Hepatocyte (in vitro differentiated cells): Measurements from ENCODE around the gene RADIL. TPM values are rescaled to one million over a fixed set of nuclear protein-coding genes. Genes with fewer than 3 reads are reported as not detected.
"Not testable (repeated sequence)": the region's sequence is repeated elsewhere in the genome, so short reads cannot be mapped to it uniquely, and the experiment has no call there.

Experiments
- DNase-seq: peaks from one replicate; pipeline ENCODE4 v3.0.0-alpha.2; 2016; ENCODE audit warnings: low spot score
- H2AFZ ChIP-seq: fragments of 200-600 bp; sonication (generic); 2 replicates; pipeline ENCODE4 v1.6.0; 2016; ENCODE audit warnings: antibody characterized with exemption, mild to moderate bottlenecking
- H3K27ac ChIP-seq: fragments of 200-600 bp; sonication (generic); 2 replicates; pipeline ENCODE4 v1.5.1; 2016; ENCODE audit warnings: mild to moderate bottlenecking
- H3K27me3 ChIP-seq: fragments of 200-600 bp; sonication (generic); 2 replicates; pipeline ENCODE4 v1.6.1; 2016
- H3K36me3 ChIP-seq: fragments of 200-600 bp; sonication (generic); replicated peaks from 2 replicates; pipeline ENCODE4 v1.5.1; 2016; ENCODE audit warnings: low read depth; ENCODE audit not compliant: insufficient read depth
- H3K4me1 ChIP-seq: fragments of 200-600 bp; sonication (generic); 2 replicates; pipeline ENCODE4 v1.5.1; 2016; ENCODE audit warnings: mild to moderate bottlenecking, moderate library complexity; ENCODE audit not compliant: insufficient read depth
- H3K4me2 ChIP-seq: fragments of 200-600 bp; sonication (generic); 2 replicates; pipeline ENCODE4 v1.6.0; 2016
- H3K4me3 ChIP-seq: fragments of 200-600 bp; sonication (generic); 2 replicates; pipeline ENCODE4 v1.5.1; 2016; ENCODE audit warnings: mild to moderate bottlenecking
- H3K79me2 ChIP-seq: fragments of 200-600 bp; sonication (generic); 2 replicates; pipeline ENCODE4 v1.6.0; 2017; ENCODE audit warnings: mild to moderate bottlenecking
- H3K9me2 ChIP-seq: fragments of 200-600 bp; sonication (generic); replicated peaks from 2 replicates; pipeline ENCODE4 v1.6.0; 2017; ENCODE audit warnings: mild to moderate bottlenecking; ENCODE audit not compliant: insufficient read depth
- H3K9me3 ChIP-seq: fragments of 200-600 bp; sonication (generic); 2 replicates; pipeline ENCODE4 v1.5.1; 2016; ENCODE audit warnings: low read depth, mild to moderate bottlenecking
- H4K20me1 ChIP-seq: fragments of 200-600 bp; sonication (generic); 2 replicates; pipeline ENCODE4 v1.6.0; 2016; ENCODE audit warnings: mild to moderate bottlenecking; ENCODE audit not compliant: insufficient read depth, poor library complexity, severe bottlenecking
- CTCF ChIP-seq: fragments of 200-600 bp; sonication (generic); IDR thresholded peaks from 2 replicates; pipeline ENCODE4 v1.5.1; 2016; ENCODE audit warnings: antibody characterized with exemption, mild to moderate bottlenecking; ENCODE audit not compliant: poor library complexity
- EZH2 ChIP-seq: fragments of 200-600 bp; sonication (generic); IDR thresholded peaks from 2 replicates; pipeline ENCODE4 v1.6.1; 2016; ENCODE audit warnings: antibody characterized with exemption, mild to moderate bottlenecking, borderline replicate concordance
- EZH2phosphoT487 ChIP-seq: fragments of 200-600 bp; sonication (generic); IDR thresholded peaks from one replicate; pipeline ENCODE4 v1.6.1; 2018; ENCODE audit warnings: antibody characterized with exemption, mild to moderate bottlenecking, low read depth, moderate library complexity; ENCODE audit not compliant: unreplicated experiment, severe bottlenecking
- WGBS: methylation state at CpG from one replicate; pipeline ENCODE4 v1.1.6; 2016; ENCODE audit warnings: low lambda C conversion rate; ENCODE audit errors: missing lambda C conversion rate; 5-methylcytosine and 5-hydroxymethylcytosine counted together
- polyA plus RNA-seq: library from polyadenylated mRNA; unstranded; fragments of >200 nt; fragmentation: Nextera tagmentation; extraction: Ambion mirVana; gene quantifications from 2 replicates; pipeline ENCODE4 v1.2.1, GENCODE V29; 2016
- total RNA-seq: library from RNA; depleted of rRNA; stranded (reverse); fragments of >200 nt; gene quantifications from 2 replicates; pipeline ENCODE4 v1.2.3, GENCODE V29; 2014

RADIL gene
- total and polyA plus RNA-seq, 2 experiments from 2014 or later, result 0.53 to 0.60 TPM

GRCh38 chr7:4805984-4806300 lies 77.6 kb downstream of the RADIL start:
- H3K4me1 ChIP-seq, result no peaks in the 10 kb centered on the region
- no peaks in the 10 kb centered on the region for H3K79me2 ChIP-seq
- H3K4me3 ChIP-seq, result no peak overlapping the region
- H3K9me2 ChIP-seq, result no peaks in the 10 kb centered on the region
- H4K20me1 ChIP-seq, result no peaks in the 10 kb centered on the region
- no peak overlapping the region for H3K4me2 ChIP-seq
- TF ChIP-seq EZH2phosphoT487, result no peak
- TF ChIP-seq CTCF, result no peak
- no peak for TF ChIP-seq EZH2
- no peak for DNase-seq
- no peaks in the 10 kb centered on the region for H3K9me3 ChIP-seq
- WGBS, result 77% methylated on average over 8 of the region's 8 CpGs
- H3K36me3 ChIP-seq, result no peaks in the 10 kb centered on the region
- H2AFZ ChIP-seq, result no peak overlapping the region
- H3K27me3 ChIP-seq, result peaks cover 14% of the 10 kb centered on the region
- H3K27ac ChIP-seq, result no peak overlapping the region

DNA sequence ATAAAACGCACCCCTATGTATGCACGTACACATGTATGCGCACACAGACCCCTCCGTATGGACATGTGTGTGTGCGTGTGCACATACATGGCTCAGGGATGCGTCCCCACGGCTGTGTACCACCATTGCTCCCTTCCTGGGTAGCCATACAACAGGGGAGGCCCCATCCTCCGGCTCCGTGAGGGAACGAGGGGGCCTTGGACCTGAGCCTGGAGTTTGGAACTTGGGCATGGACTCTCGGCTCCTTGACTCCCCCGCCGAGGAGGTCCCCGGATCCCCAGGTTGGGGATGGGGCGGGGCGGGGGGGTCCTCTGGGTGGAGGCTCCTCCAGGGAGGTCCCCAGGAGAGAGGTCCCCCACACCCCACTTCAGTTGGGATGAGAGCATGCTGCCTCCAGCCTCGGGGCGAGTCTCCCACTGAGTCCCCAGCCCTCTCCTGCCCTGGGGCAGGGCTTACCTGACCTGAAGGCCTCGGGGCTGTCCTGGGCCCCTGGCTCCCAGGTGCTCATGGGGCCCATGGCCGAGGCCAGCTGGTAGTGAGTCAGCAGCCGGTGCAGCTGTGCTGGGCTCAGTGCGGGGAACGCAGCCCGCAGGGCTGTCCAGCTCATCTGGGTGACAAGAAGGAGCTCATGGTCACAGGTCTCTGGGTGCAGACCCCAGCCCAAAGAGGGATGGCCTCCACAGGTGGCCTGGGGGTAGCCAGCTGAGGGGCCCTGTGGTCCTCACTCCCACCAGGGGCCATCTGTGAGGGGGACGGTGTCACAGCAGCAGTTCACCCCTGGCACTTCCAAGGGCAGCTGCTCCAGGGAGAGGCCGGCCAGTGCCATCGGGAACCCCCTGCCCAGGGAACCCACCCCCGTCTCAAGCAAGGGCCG lies 78.2 kb downstream of the RADIL start:
- H3K27me3 ChIP-seq, result peaks cover 14% of the 10 kb centered on the region
- 91% methylated on average over 28 of the region's 29 CpGs for whole genome bisulfite sequencing
- no peak overlapping the region for H3K4me3 ChIP-seq
- no peaks in the 10 kb centered on the region for H3K79me2 ChIP-seq
- no peaks in the 10 kb centered on the region for H4K20me1 ChIP-seq
- H3K36me3 ChIP-seq, result no peaks in the 10 kb centered on the region
- TF ChIP-seq CTCF, result no peak
- TF ChIP-seq EZH2, result no peak
- TF ChIP-seq EZH2phosphoT487, result no peak
- H3K27ac ChIP-seq, result no peak overlapping the region
- H3K4me1 ChIP-seq, result no peaks in the 10 kb centered on the region
- DNase-seq, result no peak
- no peaks in the 10 kb centered on the region for H3K9me3 ChIP-seq
- H3K4me2 ChIP-seq, result no peak overlapping the region
- H3K9me2 ChIP-seq, result no peaks in the 10 kb centered on the region
- H2AFZ ChIP-seq, result no peak overlapping the region

DNA sequence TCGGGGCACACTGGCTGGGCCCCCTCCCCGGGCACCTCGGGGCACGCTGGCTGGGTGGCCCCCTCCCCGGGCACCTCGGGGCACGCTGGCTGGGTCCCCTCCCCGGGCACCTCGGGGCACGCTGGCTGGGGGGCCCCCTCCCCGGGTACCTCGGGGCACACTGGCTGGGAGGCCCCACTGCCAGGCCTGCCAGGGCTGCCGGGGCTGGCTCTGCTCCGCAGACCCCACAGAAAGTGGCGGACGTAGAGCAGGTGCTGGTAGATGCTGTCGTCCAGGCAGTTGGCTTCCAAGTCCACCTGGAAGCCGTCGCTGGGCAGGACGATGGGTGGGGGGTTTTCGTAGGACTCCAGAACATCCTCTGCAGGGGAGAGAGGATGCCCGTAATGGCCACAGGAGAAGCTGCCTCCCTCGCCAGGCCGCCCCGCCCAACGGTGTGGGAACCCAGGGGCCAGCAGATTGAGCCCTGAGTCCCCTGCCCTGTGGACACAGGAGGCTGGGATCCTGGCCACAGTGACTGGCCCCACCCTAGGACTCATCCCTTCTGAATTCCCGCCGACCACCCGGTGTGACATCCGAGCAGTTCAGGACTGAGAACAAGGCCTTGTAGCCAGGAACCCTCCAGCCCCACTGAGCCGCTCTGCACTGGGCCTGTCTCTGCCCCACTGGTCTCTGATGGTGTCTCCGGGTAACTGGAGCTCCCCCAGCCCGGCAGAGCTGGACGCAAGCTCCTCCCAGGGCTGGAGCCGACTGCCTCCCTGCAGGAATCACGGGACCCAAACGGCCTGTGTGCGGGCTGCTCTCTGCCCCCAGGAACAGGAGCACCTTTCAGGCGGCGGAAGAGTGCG lies 79.9 kb downstream of the RADIL start:
- no peak for DNase-seq
- Histone ChIP-seq H3K36me3 (no peaks in the 10 kb centered on the region), H3K27me3 (peaks cover 14% of the 10 kb centered on the region), H4K20me1 (no peaks in the 10 kb centered on the region), H3K4me3 (no peak overlapping the region), H3K4me1 (no peaks in the 10 kb centered on the region), H3K9me2 (no peaks in the 10 kb centered on the region), H3K4me2 (no peak overlapping the region), H3K27ac (no peak overlapping the region), H3K79me2 (no peaks in the 10 kb centered on the region), H3K9me3 (no peaks in the 10 kb centered on the region), H2AFZ (no peak overlapping the region)
- TF ChIP-seq EZH2phosphoT487 (no peak), CTCF (no peak), EZH2 (no peak)
- 79% methylated on average over 27 of the region's 41 CpGs for WGBS

GRCh38 chr7:4802577-4802976 lies 80.9 kb downstream of the RADIL start:
- H4K20me1 ChIP-seq, result not testable (repeated sequence)

More at GRCh38 chr7:4802577-4802976, 80.9 kb downstream of the RADIL start:
- WGBS, result no CpG with 5 or more reads among the region's 23 CpGs
- H3K27ac ChIP-seq, H3K27me3 ChIP-seq, H2AFZ ChIP-seq, H3K4me1 ChIP-seq, DNase-seq, H3K79me2 ChIP-seq, H3K9me3 ChIP-seq, H3K9me2 ChIP-seq, H3K4me2 ChIP-seq, H3K36me3 ChIP-seq, H3K4me3 ChIP-seq: not testable (repeated sequence)
